Fibroblast of the aortic adventitia (primary cell): Measurements from ENCODE around the gene EDAR. TPM values are rescaled to one million over a fixed set of nuclear protein-coding genes. Genes with fewer than 3 reads are reported as not detected.
A peak's percentile ranks its signal among the peaks of the same experiment; 100 is the strongest.

Experiments
- DNase-seq: peaks from one replicate; pipeline ENCODE4 v3.0.0-alpha.2; 2010; ENCODE audit warnings: low read depth
- H3K4me3 ChIP-seq: 2 replicates; pipeline ENCODE4 v1.5.1; 2011; ENCODE audit warnings: low read depth, mild to moderate bottlenecking, control low read depth, low read length, moderate library complexity
- total RNA-seq: library from RNA; depleted of rRNA; stranded (reverse); fragments of >200 nt; gene quantifications from 2 replicates; pipeline ENCODE4 v1.2.3, GENCODE V29; 2012; ENCODE audit warnings: low replicate concordance
- TF ChIP-seq, protein P1 (sequence below): IDR thresholded peaks from 2 replicates; pipeline ENCODE4 v1.5.1; 2011; ENCODE audit warnings: mild to moderate bottlenecking, low read length, control low read depth, inconsistent platforms; ENCODE audit not compliant: insufficient read depth

The EDAR gene
- total RNA-seq, 1 donor = not detected

DNA sequence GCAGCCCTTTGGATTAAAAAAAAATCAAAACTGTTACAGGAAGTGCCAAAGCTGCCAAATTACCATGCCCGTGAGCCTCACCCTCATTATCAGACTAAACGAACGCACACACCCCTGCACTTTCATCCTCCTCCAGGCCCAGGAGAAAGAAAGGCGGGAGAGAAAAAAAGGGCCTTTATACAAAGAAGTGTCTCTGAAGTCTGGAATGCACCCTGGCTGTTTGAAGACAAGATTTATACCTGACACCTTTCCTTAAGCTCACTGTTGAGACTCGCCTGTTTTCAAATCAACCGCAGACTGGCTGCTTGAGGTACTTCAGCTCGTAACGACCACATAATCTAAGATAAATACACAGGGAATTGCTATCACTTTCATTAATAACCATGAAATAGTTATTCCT lies 31.0 kb downstream of the EDAR start:
- DNase-seq = no peak
- TF ChIP-seq, protein P1, sequence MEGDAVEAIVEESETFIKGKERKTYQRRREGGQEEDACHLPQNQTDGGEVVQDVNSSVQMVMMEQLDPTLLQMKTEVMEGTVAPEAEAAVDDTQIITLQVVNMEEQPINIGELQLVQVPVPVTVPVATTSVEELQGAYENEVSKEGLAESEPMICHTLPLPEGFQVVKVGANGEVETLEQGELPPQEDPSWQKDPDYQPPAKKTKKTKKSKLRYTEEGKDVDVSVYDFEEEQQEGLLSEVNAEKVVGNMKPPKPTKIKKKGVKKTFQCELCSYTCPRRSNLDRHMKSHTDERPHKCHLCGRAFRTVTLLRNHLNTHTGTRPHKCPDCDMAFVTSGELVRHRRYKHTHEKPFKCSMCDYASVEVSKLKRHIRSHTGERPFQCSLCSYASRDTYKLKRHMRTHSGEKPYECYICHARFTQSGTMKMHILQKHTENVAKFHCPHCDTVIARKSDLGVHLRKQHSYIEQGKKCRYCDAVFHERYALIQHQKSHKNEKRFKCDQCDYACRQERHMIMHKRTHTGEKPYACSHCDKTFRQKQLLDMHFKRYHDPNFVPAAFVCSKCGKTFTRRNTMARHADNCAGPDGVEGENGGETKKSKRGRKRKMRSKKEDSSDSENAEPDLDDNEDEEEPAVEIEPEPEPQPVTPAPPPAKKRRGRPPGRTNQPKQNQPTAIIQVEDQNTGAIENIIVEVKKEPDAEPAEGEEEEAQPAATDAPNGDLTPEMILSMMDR = no peak
- no peak overlapping the region for H3K4me3 ChIP-seq

DNA sequence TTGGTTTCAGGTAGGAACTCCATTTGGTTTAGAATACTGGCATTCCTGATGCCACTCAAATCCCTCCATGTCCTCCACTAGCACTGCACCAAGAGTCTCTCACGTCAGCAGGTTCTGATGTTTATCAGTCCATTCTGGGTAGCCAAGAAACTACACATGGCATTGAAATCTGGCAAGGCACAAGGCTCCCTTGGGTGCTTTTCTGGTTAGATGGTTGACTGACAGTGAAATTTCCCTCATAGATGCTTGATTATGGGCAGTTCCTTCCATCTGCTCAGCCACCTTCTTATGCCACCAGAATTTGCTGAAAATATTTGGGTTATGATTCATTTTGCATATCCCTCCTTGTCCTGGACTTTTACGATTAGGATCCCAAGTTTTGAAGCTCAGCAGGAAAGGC lies 32.6 kb downstream of the EDAR start:
- no peak for DNase-seq
- no peak overlapping the region for H3K4me3 ChIP-seq

DNA sequence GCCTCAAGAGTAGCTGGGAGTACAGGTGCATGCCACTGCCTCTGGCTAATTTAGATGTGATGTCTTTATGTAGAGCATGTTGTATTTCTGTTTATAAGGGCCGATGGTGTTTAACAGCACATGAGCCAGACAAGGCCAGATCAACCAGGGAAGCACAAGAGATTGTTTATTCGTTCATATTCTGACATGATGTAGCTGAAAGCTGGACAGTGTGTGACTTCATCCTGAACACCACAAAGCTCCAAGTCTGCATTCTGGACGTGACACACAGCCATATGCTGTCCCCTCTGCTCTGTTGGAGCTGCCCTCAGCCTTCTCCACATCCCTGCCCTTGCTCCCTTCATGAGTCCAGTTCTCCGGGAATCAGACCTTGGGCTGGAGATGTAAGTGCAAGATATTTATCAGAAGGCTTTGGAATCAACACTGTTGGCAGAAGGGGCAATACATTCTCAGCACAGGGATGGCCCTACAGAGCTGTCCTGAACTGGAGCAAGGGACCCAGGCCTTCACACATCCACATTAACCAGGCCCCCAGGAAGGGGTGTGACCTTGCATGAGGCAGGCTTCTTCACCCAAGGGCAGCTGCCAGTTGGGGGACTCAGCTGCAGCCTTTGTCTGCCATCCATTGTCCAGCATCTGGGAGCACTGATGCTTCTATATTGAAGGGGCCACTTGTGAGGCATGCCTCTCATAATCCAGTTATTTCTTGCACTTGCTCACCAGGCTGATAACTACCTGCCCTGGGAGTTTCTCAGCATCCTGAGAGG lies 38.5 kb downstream of the EDAR start:
- no peak for DNase-seq
- TF ChIP-seq, protein P1 = no peak
- H3K4me3 ChIP-seq = no peak overlapping the region

More for the DNA sequence above, 32.6 kb downstream of the EDAR start:
- TF ChIP-seq, protein P1 = no peak

DNA sequence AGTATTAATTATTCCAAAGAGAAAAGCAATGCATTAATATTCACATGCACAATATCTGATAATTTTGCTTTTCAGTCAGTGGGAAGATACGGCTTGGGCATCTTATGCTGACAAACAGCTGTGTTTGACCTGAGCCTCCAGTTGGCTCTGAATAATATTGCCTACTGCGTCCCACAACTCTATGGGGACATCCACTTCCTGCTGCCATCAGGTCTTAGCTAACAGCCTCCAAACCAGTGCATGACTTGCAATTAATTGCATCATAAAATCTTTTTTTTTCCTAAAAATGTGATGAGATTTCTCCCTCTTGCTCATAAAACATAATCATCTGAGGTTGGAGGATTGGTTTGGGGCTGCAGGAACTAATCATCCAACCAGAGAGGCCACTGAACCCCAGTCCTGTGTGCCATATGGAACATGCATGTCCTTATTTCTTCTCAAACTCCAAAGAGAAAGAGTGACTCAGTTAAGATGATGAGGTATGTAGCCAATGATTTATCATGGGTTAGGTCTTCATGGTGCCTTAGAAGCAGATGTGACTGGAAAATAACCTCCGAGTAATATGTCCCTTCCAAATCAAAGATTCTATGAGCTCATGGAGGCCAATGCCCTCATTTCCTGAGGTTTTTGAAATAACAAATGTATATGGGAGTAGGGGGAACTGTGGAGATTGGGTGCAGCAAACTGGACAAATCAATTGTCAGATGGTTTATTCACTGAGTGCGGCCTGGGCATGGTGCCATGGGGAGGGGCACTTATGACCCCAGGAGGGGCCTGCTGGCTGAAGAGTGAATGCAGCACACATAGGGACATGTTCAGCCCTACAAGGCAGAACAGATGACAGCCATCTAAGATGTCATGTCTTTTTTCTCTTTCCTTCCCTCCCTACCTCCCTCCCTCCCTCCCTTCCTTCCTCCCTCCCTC lies 39.4 kb downstream of the EDAR start:
- TF ChIP-seq, protein P1 = no peak
- no peak overlapping the region for H3K4me3 ChIP-seq
- peak; percentile 9 for DNase-seq

DNA sequence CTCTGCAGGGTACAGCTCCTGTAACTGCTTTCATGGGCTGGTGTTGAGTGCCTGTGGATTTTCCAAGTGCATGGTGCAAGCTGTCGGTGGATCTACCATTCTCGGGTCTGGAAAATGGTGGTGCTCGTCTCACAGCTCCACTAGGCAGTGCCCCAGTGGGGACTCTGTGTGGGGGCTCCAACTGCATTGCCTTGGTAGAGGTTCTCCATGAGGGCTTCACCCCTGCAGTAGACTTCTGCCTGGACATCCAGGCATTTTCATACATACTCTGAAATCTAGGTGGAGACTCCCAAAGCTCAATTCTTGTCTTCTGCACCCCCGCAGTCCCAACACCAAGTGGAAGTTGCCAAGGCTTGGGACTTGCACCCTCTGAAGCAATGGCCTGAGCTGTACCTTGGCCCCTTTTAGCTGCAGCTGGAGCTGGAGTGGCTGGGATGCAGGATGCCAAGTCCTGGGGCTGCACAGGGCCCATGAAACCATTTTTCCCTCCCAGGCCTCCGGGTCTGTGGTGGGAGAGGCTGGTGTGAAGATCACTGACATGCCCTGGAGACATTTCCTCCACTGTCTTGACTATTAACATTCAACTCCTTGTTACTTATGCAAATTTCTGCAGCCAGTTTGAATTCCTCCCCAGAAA lies 41.6 kb downstream of the EDAR start:
- H3K4me3 ChIP-seq = no peak overlapping the region
- TF ChIP-seq, protein P1 = no peak
- DNase-seq = no peak

DNA sequence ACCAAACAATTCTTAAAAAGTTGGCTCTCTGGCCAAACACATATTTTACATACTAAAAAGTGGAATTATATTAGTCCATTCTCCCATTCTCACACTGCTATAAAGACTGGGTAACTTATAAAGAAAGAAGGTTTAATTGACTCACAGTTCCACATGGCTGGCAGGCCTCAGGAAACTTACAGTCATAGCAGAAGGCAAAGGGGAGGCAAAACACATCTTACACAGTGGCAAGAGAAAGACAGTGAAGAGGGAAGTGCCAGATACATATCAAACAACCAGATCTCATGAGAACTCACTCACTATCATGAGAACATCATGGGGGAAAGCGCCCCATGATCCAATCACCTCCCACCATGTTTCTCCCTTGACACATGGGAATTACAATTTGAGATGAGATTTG lies 42.6 kb downstream of the EDAR start:
- H3K4me3 ChIP-seq = no peak overlapping the region
- TF ChIP-seq, protein P1 = no peak
- DNase-seq = no peak
